Esophagus muscularis mucosa (tissue), 4 donors: ENCODE measurements around the gene WDR19. TPM values are rescaled to one million over a fixed set of nuclear protein-coding genes. Genes with fewer than 3 reads are reported as not detected.
A peak's percentile ranks its signal among the peaks of the same experiment; 100 is the strongest.
"Not testable (repeated sequence)": the region's sequence is repeated elsewhere in the genome, so short reads cannot be mapped to it uniquely, and the experiment has no call there.

Experiments used
- DNase-seq: peaks from one replicate; pipeline ENCODE4 v3.0.0-alpha.2; 2017; ENCODE audit errors: extremely low spot score
- H3K27ac ChIP-seq, 4 donors: fragments of 200-600 bp; sonication (generic); replicated peaks in 1 of 4; 1 replicate in 3 of 4; 2 replicates in 1 of 4; pipeline ENCODE4 v1.5.1; 2016 to 2019; ENCODE audit warnings: mild to moderate bottlenecking in 1 of 4
- H3K27me3 ChIP-seq, 4 donors: fragments of 200-600 bp; sonication (generic); one replicate each; pipeline versions ENCODE4 v1.5.1 to v1.6.0; 2016 to 2019
- H3K36me3 ChIP-seq, 4 donors: fragments of 200-600 bp; sonication (generic); one replicate each; pipeline ENCODE4 v1.5.1; 2016 to 2019
- H3K4me1 ChIP-seq, 4 donors: fragments of 200-600 bp; sonication (generic); one replicate each; pipeline ENCODE4 v1.5.1; 2016 to 2019
- H3K4me3 ChIP-seq, 4 donors: fragments of 200-600 bp; sonication (generic); 1 replicate in 2 of 4; 2 replicates in 2 of 4; pipeline ENCODE4 v1.5.1; 2016 to 2019; ENCODE audit warnings: mild to moderate bottlenecking in 4 of 4, moderate library complexity in 1 of 4
- H3K9me3 ChIP-seq, 4 donors: fragments of 200-600 bp; sonication (generic); 1 replicate in 3 of 4; 2 replicates in 1 of 4; pipeline ENCODE4 v1.5.1; 2016 to 2019
- CTCF ChIP-seq, 3 experiments: fragments of 200-600 bp in 2 of 3; fragments of 450-650 bp in 1 of 3; sonication (generic) in 2 of 3; IDR thresholded peaks; one replicate each; pipeline ENCODE4 v1.5.1; 2017 to 2019; ENCODE audit warnings: antibody characterized with exemption in 3 of 3, mild to moderate bottlenecking in 2 of 3, moderate library complexity in 1 of 3
- EP300 ChIP-seq: sonication (generic); formaldehyde crosslinking; IDR thresholded peaks from one replicate; pipeline ENCODE4 v1.6.1; 2017; ENCODE audit warnings: antibody characterized with exemption
- POLR2A ChIP-seq: fragments of 450-650 bp; IDR thresholded peaks from one replicate; pipeline ENCODE4 v1.6.1; 2017; ENCODE audit warnings: antibody characterized with exemption, moderate library complexity, mild to moderate bottlenecking, low read depth
- POLR2AphosphoS5 ChIP-seq, 2 donors: sonication (generic); formaldehyde crosslinking; IDR thresholded peaks; one replicate each; pipeline ENCODE4 v1.6.1; 2017; ENCODE audit warnings: antibody characterized with exemption in 2 of 2
- WGBS: methylation state at CpG from one replicate; pipeline ENCODE4 v1.1.5; 2018; 5-methylcytosine and 5-hydroxymethylcytosine counted together
- intact Hi-C: fragments of 100-400 bp; cut with DNase I; formaldehyde crosslinking; loops from one replicate; pipeline ENCODE4 v1.15.1; 2023
- total RNA-seq, 4 donors: library from RNA; depleted of rRNA; stranded (reverse); fragments of >200 nt; gene quantifications; one replicate each; pipeline versions ENCODE4 v1.1.0 to v1.2.1, GENCODE V29; 2016

The WDR19 gene
- total RNA-seq, 4 donors from 2014 or later = 22.1 to 32.4 (median 26.0) TPM

DNA sequence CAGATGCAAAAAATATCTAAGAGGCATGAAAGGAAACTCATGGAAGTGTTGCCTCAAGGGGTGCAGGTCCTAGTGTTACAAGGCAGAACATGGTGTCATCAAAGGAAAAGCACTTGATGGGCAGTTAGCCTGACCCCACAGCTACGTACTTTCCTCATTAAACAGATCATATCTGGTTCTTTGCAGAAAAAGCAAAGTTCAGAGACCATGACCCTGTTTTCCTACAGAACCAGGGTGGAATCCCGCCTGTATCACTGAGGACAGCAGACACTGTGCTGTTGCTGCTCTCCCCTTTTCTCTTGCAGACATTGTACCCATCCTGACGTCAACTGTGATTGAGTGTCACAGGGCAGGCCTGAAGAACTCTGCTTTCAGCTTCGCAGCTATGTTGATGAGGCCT lies 92.2 kb downstream of the WDR19 start:
- WGBS = 94% methylated on average over 4 of the region's 4 CpGs
- TF ChIP-seq POLR2AphosphoS5 (IDR thresholded peaks at IDR 0.05) (no peak), POLR2A (no peak), CTCF (IDR thresholded peaks at IDR 0.05) (no peak), EP300 (no peak)

GRCh38 chr4:39277661-39278060 lies 95.3 kb downstream of the WDR19 start:
- H3K4me3 ChIP-seq, H3K27ac ChIP-seq, intact Hi-C loops, H3K4me1 ChIP-seq, H3K27me3 ChIP-seq, H3K9me3 ChIP-seq: not testable (repeated sequence)
- DNase-seq = peak; percentile 57
- 84% methylated on average over 6 of the region's 6 CpGs for WGBS
- peaks cover 53 to 91% (median 67%) of the 10 kb centered on the region in 4 donors for H3K36me3 ChIP-seq

More for the DNA sequence above, 92.2 kb downstream of the WDR19 start:
- Histone ChIP-seq H3K9me3 (no peaks in the 10 kb centered on the region), H3K27ac (no peak overlapping the region), H3K4me3 (no peak overlapping the region), H3K36me3 (peaks cover 61 to 100% (median 77%) of the 10 kb centered on the region in 4 donors), H3K27me3 (no peaks in the 10 kb centered on the region), H3K4me1 (no peaks in the 10 kb centered on the region)
- intact Hi-C loops = no loop called here
- DNase-seq = peak; percentile 62

DNA sequence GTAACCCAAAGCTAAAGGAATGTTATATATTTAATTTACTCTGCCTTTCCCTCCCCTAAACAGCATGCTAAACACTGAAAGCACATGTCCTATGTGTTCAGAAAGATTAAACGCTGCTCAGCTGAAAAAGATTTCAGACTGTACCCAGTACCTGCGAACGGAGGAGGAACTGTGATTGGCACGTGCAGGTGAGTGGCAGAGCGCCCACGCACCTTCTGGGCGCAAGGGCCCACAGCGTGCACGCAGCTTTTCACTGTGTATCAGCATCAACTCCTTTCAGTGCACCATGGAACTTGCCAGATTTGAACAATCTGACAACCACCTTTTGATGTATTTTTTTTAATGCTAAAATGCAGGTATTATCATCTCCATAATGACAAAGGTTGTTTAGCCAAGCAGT lies 96.1 kb downstream of the WDR19 start:
- no peak for DNase-seq
- H3K27ac ChIP-seq = no peak overlapping the region
- H3K4me1 ChIP-seq = no peaks in the 10 kb centered on the region
- TF ChIP-seq POLR2A (no peak), POLR2AphosphoS5 (IDR thresholded peaks at IDR 0.05) (no peak), CTCF (IDR thresholded peaks at IDR 0.05) (no peak), EP300 (no peak)
- peaks cover 45 to 83% (median 59%) of the 10 kb centered on the region in 4 donors for H3K36me3 ChIP-seq
- no peak overlapping the region for H3K4me3 ChIP-seq
- no peaks in the 10 kb centered on the region for H3K27me3 ChIP-seq
- intact Hi-C loops = no loop called here
- peaks cover 0 to 8% (median 0%) of the 10 kb centered on the region in 4 donors for H3K9me3 ChIP-seq
- WGBS = 96% methylated on average over 9 of the region's 9 CpGs

- Histone ChIP-seq H3K27me3 (no peaks in the 10 kb centered on the region), H3K36me3 (peaks cover 38 to 73% (median 50%) of the 10 kb centered on the region in 4 donors), H3K9me3 (peaks cover 0 to 8% (median 0%) of the 10 kb centered on the region in 4 donors), H3K4me3 (no peak overlapping the region), H3K27ac (no peak overlapping the region), H3K4me1 (no peaks in the 10 kb centered on the region)
- no peak for DNase-seq
- no peak for TF ChIP-seq CTCF (IDR thresholded peaks at IDR 0.05)
- no peak for TF ChIP-seq POLR2AphosphoS5 (IDR thresholded peaks at IDR 0.05)
- TF ChIP-seq POLR2A = no peak
- no peak for TF ChIP-seq EP300
- intact Hi-C loops = no loop called here
- 83% methylated on average over 5 of the region's 5 CpGs for WGBS
Measured at GRCh38 chr4:39279416-39279815, 97.1 kb downstream of the WDR19 start.

DNA sequence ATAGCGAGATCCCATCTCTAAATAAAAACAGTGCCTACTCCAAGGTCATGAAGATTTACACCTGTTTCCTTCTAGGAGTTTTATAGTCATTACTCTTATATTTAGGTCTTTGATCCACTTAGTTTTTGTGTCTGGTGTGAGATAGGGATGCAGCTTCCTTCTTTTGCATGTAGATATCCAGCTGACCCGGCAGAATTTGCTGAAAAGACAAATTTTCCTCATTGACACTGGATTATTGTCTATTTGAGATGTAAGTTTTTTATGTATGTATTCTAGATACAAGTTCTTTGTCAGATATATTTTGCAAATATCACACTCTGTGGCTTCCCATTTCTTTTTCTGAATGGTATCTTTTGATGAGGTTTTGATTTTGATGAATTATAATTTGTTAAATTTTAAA lies 98.4 kb downstream of the WDR19 start:
- 97% methylated on average over 2 of the region's 2 CpGs for WGBS
- H3K36me3 ChIP-seq = peaks cover 33 to 70% (median 39%) of the 10 kb centered on the region in 4 donors
- intact Hi-C loops = no loop called here
- DNase-seq = no peak
- no peak overlapping the region for H3K27ac ChIP-seq
- H3K4me3 ChIP-seq = no peak overlapping the region
- TF ChIP-seq POLR2A (no peak), CTCF (IDR thresholded peaks at IDR 0.05) (no peak), POLR2AphosphoS5 (IDR thresholded peaks at IDR 0.05) (no peak), EP300 (no peak)
- H3K4me1 ChIP-seq = no peaks in the 10 kb centered on the region
- peaks cover 0 to 8% (median 0%) of the 10 kb centered on the region in 4 donors for H3K9me3 ChIP-seq
- no peaks in the 10 kb centered on the region for H3K27me3 ChIP-seq
